ENCODE results near the gene ELMOD3. TPM values are rescaled to one million over a fixed set of nuclear protein-coding genes. Genes with fewer than 3 reads are reported as not detected.
A peak's percentile ranks its signal among the peaks of the same experiment; 100 is the strongest.

Gene ELMOD3
- total and polyA plus RNA-seq, 9 of the 15 experiments (the other 6 are each of a cell fraction or from before 2014, with no cell fraction given) = 2.7 to 18.7 (median 11.6) TPM

DNA sequence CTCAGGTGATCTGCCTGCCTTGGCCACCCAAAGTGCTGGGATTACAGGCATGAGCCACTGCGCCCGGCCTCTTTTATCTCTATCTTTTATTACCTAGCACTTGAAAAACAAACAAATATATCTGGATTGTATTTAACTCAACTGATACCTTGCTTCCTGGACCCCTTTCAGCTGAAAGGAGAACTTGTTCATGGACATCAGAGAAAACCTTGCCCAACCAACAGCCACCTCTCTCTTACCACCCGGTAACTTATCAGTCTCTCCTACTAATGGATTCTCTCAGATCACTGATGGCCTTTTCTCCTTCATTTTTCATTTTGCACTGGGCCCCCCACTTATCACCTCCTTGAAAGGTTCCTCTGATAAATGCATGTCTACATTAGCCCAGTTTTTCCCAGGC is 7.0 kb upstream of the ELMOD3 start (continued):
- TF ChIP-seq ZNF3 (CRISPR knock-in tag; IDR thresholded peaks at IDR 0.05) (no peak), ZNF707 (CRISPR knock-in tag; conservative IDR thresholded peaks at IDR 0.05) (no peak), USF1 (CRISPR knock-in tag; IDR thresholded peaks at IDR 0.05) (no peak)

DNA sequence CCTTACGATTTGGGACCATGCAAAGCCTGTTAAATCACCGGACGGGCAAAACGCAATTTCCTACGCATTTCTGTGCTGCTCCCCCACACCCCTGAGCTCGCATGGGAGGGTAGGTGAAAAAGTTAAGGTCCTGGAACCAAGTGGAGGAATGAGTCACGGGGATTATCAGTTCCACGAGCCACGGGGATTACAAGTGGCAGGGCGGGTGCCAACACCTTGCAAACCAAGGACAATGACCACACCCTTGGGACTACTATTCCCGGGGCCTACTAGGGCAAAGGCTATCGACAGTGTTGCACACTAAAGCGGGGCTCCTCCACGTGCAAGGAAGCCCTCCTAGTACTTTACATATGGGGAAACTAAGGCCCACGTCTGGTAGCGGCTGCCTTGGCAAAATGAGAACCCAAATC is 688 bp upstream of the ELMOD3 start:
- no peaks in the 10 kb centered on the region for H3K9me1 ChIP-seq (ENCODE audit: control insufficient read depth, insufficient read depth, low read length)
- H3K27ac ChIP-seq (ENCODE audit: extremely low read depth, low read depth, low read length) = peak overlapping the region; percentile 75
- in situ Hi-C loops (cut with MboI) (no loop called here), intact Hi-C loops (cut with micrococcal nuclease) (loop anchor here (1.0 kb wide), 1 partner anchor 25 kb away; no protein-coding TSS in a partner anchor)
- peaks cover 32% of the 10 kb centered on the region for H3K79me2 ChIP-seq (ENCODE audit: control insufficient read depth, insufficient read depth, low read length)
- ChIA-PET POLR2A (interaction anchor here (0.6 to 2.5 kb wide), 15 partner anchors 9 to 370 kb away, joined by 3 to 15 read pairs (median 7); partner anchors contain the start of genes MAT2A, RNF181 and TGOLN2), CTCF (ENCODE audit: low intra/inter-chr PET ratio) (no interaction called here)
- peaks cover 55% of the 10 kb centered on the region; the same call in 2 of the 3 replicates for H3K36me3 ChIP-seq (ENCODE audit: control insufficient read depth, insufficient read depth, low read length)
- ATAC-seq = peak; percentile 47
- peak overlapping the region; percentile 83 for H3K4me3 ChIP-seq
- H4K20me1 ChIP-seq (replicated peaks; ENCODE audit: control insufficient read depth, insufficient read depth, low read length) = no peaks in the 10 kb centered on the region
- FAIRE-seq = no peak
- TSS peak; percentile 77 for BruUV-seq (replicated peaks)
- 2% methylated on average over 16 of the region's 16 CpGs for WGBS (ENCODE audit: insufficient coverage, low coverage, missing lambda C conversion rate)
- H3K4me1 ChIP-seq (replicated peaks in 1 of 2; ENCODE audit: control insufficient read depth in 2 of 2, insufficient read depth in 2 of 2, low read length in 2 of 2) = peaks cover 9 to 15% of the 10 kb centered on the region in 2 experiments
- no peaks in the 10 kb centered on the region for H3K27me3 ChIP-seq (ENCODE audit: control insufficient read depth in 2 of 2, insufficient read depth in 2 of 2, low read length in 2 of 2)
- H3K4me2 ChIP-seq (ENCODE audit: insufficient read depth, low read length) = peak overlapping the region; percentile 100
- H3K9me3 ChIP-seq (replicated peaks; ENCODE audit: control insufficient read depth, insufficient read depth, low read depth, low read length) = no peaks in the 10 kb centered on the region
- DNase-seq (ENCODE audit: extremely low read depth in 1 of 4, low spot score in 3 of 4) = peak; percentile 48 to 67 (median 58)
- peak overlapping the region; percentile 90 for H2AFZ ChIP-seq (ENCODE audit: low read depth, low read length)
- peak overlapping the region; percentile 91 to 94 for H3K9ac ChIP-seq (ENCODE audit: insufficient read depth in 1 of 2, low read depth in 2 of 2, low read length in 2 of 2)
- TF ChIP-seq RB1 (IDR thresholded peaks at IDR 0.05; ENCODE audit: low read depth) (peak; percentile 4; the same call in 1 of the 2 replicates), ETV6 (IDR thresholded peaks at IDR 0.05; ENCODE audit: borderline replicate concordance in 1 of 2, low read depth in 2 of 2, low read length in 1 of 2) (no peak), ETV6 (CRISPR knock-in tag; IDR thresholded peaks at IDR 0.05; ENCODE audit: borderline replicate concordance) (no peak), SMARCE1 (IDR thresholded peaks at IDR 0.05) (peak; percentile 51; the same call in 1 of the 2 replicates), PTBP1 (IDR thresholded peaks at IDR 0.05; ENCODE audit: low read depth, low read length) (no peak), ZNF592 (IDR thresholded peaks at IDR 0.05) (peak; percentile 41; the same call in 1 of the 2 replicates), MLLT1 (IDR thresholded peaks at IDR 0.05) (no peak), KLF1 (tag; IDR thresholded peaks at IDR 0.05) (0 out of 2 replicates have a peak, but pooled peaks have one; percentile 37)
- TF ChIP-seq, protein P1, sequence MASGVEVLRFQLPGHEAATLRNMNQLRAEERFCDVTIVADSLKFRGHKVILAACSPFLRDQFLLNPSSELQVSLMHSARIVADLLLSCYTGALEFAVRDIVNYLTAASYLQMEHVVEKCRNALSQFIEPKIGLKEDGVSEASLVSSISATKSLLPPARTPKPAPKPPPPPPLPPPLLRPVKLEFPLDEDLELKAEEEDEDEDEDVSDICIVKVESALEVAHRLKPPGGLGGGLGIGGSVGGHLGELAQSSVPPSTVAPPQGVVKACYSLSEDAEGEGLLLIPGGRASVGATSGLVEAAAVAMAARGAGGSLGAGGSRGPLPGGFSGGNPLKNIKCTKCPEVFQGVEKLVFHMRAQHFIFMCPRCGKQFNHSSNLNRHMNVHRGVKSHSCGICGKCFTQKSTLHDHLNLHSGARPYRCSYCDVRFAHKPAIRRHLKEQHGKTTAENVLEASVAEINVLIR (CRISPR knock-in tag; IDR thresholded peaks at IDR 0.05) = no peak

Data from K562 (cell line).